ENCODE results near the gene INSM2.

INSM2 gene

GRCh38 chr14:35533357-35534207 lies at the start of gene INSM2:
Gene INSM2, plus strand, starts transcription at chr14:35534164. Its CDS starts 89 bp downstream, at chr14:35534253.
- TF ChIP-seq, protein P1, sequence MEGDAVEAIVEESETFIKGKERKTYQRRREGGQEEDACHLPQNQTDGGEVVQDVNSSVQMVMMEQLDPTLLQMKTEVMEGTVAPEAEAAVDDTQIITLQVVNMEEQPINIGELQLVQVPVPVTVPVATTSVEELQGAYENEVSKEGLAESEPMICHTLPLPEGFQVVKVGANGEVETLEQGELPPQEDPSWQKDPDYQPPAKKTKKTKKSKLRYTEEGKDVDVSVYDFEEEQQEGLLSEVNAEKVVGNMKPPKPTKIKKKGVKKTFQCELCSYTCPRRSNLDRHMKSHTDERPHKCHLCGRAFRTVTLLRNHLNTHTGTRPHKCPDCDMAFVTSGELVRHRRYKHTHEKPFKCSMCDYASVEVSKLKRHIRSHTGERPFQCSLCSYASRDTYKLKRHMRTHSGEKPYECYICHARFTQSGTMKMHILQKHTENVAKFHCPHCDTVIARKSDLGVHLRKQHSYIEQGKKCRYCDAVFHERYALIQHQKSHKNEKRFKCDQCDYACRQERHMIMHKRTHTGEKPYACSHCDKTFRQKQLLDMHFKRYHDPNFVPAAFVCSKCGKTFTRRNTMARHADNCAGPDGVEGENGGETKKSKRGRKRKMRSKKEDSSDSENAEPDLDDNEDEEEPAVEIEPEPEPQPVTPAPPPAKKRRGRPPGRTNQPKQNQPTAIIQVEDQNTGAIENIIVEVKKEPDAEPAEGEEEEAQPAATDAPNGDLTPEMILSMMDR (IDR thresholded peaks at IDR 0.05; ENCODE audit: borderline replicate concordance, control extremely low read depth, extremely low read depth, insufficient read depth, missing control alignments): peak; percentile 8
- DNase-seq (ENCODE audit: low spot score): peak; percentile 81
- in situ Hi-C loops (cut with MboI; ENCODE audit: low sequenced_read_pairs, unreplicated experiment): no loop called here

- TF ChIP-seq, protein P1 (IDR thresholded peaks at IDR 0.05; ENCODE audit: borderline replicate concordance, control extremely low read depth, extremely low read depth, insufficient read depth, missing control alignments): no peak
- in situ Hi-C loops (cut with MboI; ENCODE audit: low sequenced_read_pairs, unreplicated experiment): no loop called here
- no peak for DNase-seq (ENCODE audit: low spot score)
These were observed 41.4 kb upstream of the INSM2 start for GRCh38 chr14:35492569-35493014.

DNA sequence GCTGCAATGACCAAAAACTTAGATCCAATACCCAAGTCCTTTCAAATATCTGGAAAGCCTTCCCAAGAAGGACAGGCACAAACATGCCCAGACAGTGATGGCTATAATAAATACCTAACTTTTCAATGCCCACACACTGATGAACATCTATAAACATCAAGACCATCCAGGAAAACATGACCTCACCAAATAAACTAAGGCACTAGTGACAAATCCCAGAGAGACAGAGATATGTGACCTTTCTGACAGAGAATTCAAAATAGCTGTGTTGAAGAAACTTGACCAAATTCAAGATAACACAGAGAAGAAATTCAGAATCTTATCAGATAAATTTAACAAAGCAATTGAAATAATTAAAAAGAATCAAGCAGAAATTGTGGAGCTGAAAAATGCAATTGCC lies 38.7 kb upstream of the INSM2 start:
- in situ Hi-C loops (cut with MboI; ENCODE audit: low sequenced_read_pairs, unreplicated experiment): no loop called here
- TF ChIP-seq, protein P1 (IDR thresholded peaks at IDR 0.05; ENCODE audit: borderline replicate concordance, control extremely low read depth, extremely low read depth, insufficient read depth, missing control alignments): no peak
- DNase-seq (ENCODE audit: low spot score): no peak

- in situ Hi-C loops (cut with MboI; ENCODE audit: low sequenced_read_pairs, unreplicated experiment): no loop called here
- TF ChIP-seq, protein P1 (IDR thresholded peaks at IDR 0.05; ENCODE audit: borderline replicate concordance, control extremely low read depth, extremely low read depth, insufficient read depth, missing control alignments): no peak
- DNase-seq (ENCODE audit: low spot score): no peak
These were observed 34.8 kb upstream of the INSM2 start for GRCh38 chr14:35499180-35499579.

DNA sequence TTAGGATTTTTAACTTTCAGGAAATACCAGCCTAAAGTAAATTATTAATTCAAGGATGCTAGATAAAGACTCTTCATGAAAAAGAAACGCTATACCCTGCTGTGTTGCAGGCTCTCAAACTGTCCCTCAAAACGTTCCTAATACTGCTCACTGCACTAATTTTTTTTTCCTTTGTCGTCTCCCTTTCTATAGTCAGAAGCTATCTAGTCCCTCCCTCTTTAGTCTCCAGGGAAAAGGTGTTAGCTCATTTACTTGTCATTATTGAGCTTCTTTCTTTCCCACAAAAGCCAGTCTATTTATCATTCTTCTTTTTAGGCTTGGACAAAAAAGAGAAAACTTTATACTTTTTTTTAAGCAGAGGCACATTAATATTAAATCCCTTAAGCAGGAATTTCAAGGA lies 30.3 kb upstream of the INSM2 start:
- in situ Hi-C loops (cut with MboI; ENCODE audit: low sequenced_read_pairs, unreplicated experiment): no loop called here
- TF ChIP-seq, protein P1 (IDR thresholded peaks at IDR 0.05; ENCODE audit: borderline replicate concordance, control extremely low read depth, extremely low read depth, insufficient read depth, missing control alignments): no peak
- no peak for DNase-seq (ENCODE audit: low spot score)

DNA sequence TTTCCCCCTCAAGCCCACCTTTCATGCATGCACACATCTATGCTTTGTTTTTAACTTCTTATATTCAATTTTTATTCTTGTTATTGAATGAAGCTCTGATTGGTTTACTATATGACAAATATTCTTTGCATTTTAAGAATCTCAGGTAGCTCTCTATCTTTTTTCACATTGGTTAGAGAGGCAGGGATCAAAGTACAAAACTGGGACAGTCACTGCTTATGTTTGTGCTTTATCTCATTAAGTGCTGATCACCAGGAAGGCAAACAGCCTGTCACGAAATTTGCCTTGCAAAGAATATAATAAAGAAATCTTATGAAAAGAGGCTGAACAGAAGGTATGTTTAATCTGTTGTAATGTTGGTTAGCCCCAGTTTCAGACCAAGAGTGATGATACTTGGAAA lies 29.7 kb upstream of the INSM2 start:
- TF ChIP-seq, protein P1 (IDR thresholded peaks at IDR 0.05; ENCODE audit: borderline replicate concordance, control extremely low read depth, extremely low read depth, insufficient read depth, missing control alignments): no peak
- in situ Hi-C loops (cut with MboI; ENCODE audit: low sequenced_read_pairs, unreplicated experiment): no loop called here
- DNase-seq (ENCODE audit: low spot score): no peak

All from GM13976 (cell line).